Ovary (tissue), 9 donors: Measurements from ENCODE around the gene TSKS. TPM values are rescaled to one million over a fixed set of nuclear protein-coding genes. Genes with fewer than 3 reads are reported as not detected.

Experiments
- DNase-seq, 5 donors: peaks; one replicate each; pipeline ENCODE4 v3.0.0-alpha.2; 2019 to 2020
- H3K27ac ChIP-seq, 2 donors: fragments of 200-600 bp; one replicate each; pipeline versions ENCODE4 v1.5.1 to v1.8.0; 2019 to 2022
- H3K27me3 ChIP-seq: fragments of 200-600 bp; one replicate; pipeline ENCODE4 v1.8.0; 2022
- H3K36me3 ChIP-seq: fragments of 200-600 bp; sonication (generic); one replicate; pipeline ENCODE4 v1.5.1; 2019
- H3K4me1 ChIP-seq: one replicate; pipeline ENCODE4 v1.8.1; 2013; ENCODE audit warnings: mild to moderate bottlenecking, moderate library complexity; ENCODE audit not compliant: insufficient read depth
- H3K4me3 ChIP-seq: fragments of 200-600 bp; sonication (generic); one replicate; pipeline ENCODE4 v1.5.1; 2017
- H3K9me3 ChIP-seq, 2 donors: fragments of 200-600 bp in 1 of 2; sonication (generic) in 1 of 2; one replicate each; pipeline versions ENCODE4 v1.5.1 to v1.8.1; 2013 to 2019; ENCODE audit warnings: mild to moderate bottlenecking in 1 of 2, moderate library complexity in 1 of 2
- CTCF ChIP-seq, 3 donors: fragments of 450-650 bp in 2 of 3; fragments of 200-600 bp in 1 of 3; IDR thresholded peaks; one replicate each; pipeline versions ENCODE4 v1.5.1 to v1.8.0; 2016 to 2022; ENCODE audit warnings: antibody characterized with exemption in 3 of 3, mild to moderate bottlenecking in 1 of 3
- EP300 ChIP-seq: sonication (generic); formaldehyde crosslinking; IDR thresholded peaks from one replicate; pipeline ENCODE4 v1.6.1; 2017; ENCODE audit warnings: antibody characterized with exemption
- POLR2A ChIP-seq: fragments of 450-650 bp; IDR thresholded peaks from one replicate; pipeline ENCODE4 v1.6.1; 2017; ENCODE audit warnings: antibody characterized with exemption, mild to moderate bottlenecking, moderate library complexity
- WGBS, 3 donors: extraction: QIAGEN DNeasy Blood & Tissue Kit in 1 of 3; methylation state at CpG; one replicate each; pipeline versions ENCODE4 v1.1.5 to v1.1.7; 2013 to 2017; 5-methylcytosine and 5-hydroxymethylcytosine counted together
- intact Hi-C, 4 donors: fragments of 100-400 bp; cut with DNase I; formaldehyde crosslinking; loops; one replicate each; pipeline versions ENCODE4 v1.11.0 to v1.15.1; 2022 to 2023
- polyA plus RNA-seq, 2 donors: library from polyadenylated mRNA; stranded (reverse); fragments of 200-250 nt in 1 of 2; fragments of 350-450 nt in 1 of 2; fragmentation: Illumina TruSeq in 1 of 2; extraction: RNeasy Lipid Tissue Mini Kit (QIAGEN cat#74804) in 1 of 2; gene quantifications; one replicate each; pipeline ENCODE4 v1.2.3, GENCODE V29; 2013 to 2014
- total RNA-seq, 7 donors: library from RNA; depleted of rRNA in 2 of 7; stranded (reverse); fragments of >200 nt in 2 of 7; fragmentation: NEBNext Ultra II Directional in 3 of 7; extraction: Animal tissue kit (Norgen Biotek cat#: 25700) in 3 of 7; gene quantifications; one replicate each; pipeline versions ENCODE4 v1.1.0 to v1.2.4, GENCODE V29; 2016 to 2023
- donor health status: DM: no; HTN: no; CAD: no; lungs with moderate emphysema.
- donor health status: DM: no; HTN: no; CAD: no.
- donor health status: Bipolar disorder and iron deficiency.
- donor health status: DM: yes; HTN: yes; CAD: no.
- donor health status: DM: no; HTN: no; CAD: no.
- donor health status: DM: yes; HTN: yes; CAD: no.

The TSKS gene
- total and polyA plus RNA-seq, 9 donors = 0.15 to 0.71 (median 0.32) TPM; not detected in 4

- no peaks in the 10 kb centered on the region for H3K9me3 ChIP-seq
- TF ChIP-seq CTCF (IDR thresholded peaks at IDR 0.05) (no peak), EP300 (no peak), POLR2A (no peak)
- WGBS, 3 donors = 17 to 32% (median 28%) methylated on average over 1 of the region's 1 CpG
- H3K4me1 ChIP-seq = no peaks in the 10 kb centered on the region
- intact Hi-C loops = no loop called here
- no peak overlapping the region for H3K27ac ChIP-seq
- no peaks in the 10 kb centered on the region for H3K27me3 ChIP-seq
- no peak overlapping the region for H3K4me3 ChIP-seq
- no peak for DNase-seq
- H3K36me3 ChIP-seq = no peaks in the 10 kb centered on the region
These were observed 10.4 kb downstream of the TSKS start for GRCh38 chr19:49752701-49753100.

GRCh38 chr19:49749771-49750170 is 13.3 kb downstream of the TSKS start:
- intact Hi-C loops = loop anchor here in 1 of 4 donors (5.0 kb wide), 1 partner anchor 133 kb away; no protein-coding TSS in a partner anchor
- peaks cover 3% of the 10 kb centered on the region for H3K4me1 ChIP-seq
- DNase-seq = no peak
- H3K4me3 ChIP-seq = no peak overlapping the region
- no peaks in the 10 kb centered on the region for H3K9me3 ChIP-seq
- no peaks in the 10 kb centered on the region for H3K36me3 ChIP-seq
- TF ChIP-seq CTCF (IDR thresholded peaks at IDR 0.05) = no peak
- H3K27ac ChIP-seq = no peak overlapping the region
- no peaks in the 10 kb centered on the region for H3K27me3 ChIP-seq
- WGBS, 3 donors = 60 to 68% (median 67%) methylated on average over 1 of the region's 1 CpG

GRCh38 chr19:49749055-49749716 is 13.9 kb downstream of the TSKS start:
- H3K36me3 ChIP-seq = no peaks in the 10 kb centered on the region
- peaks cover 3% of the 10 kb centered on the region for H3K4me1 ChIP-seq
- no peak for TF ChIP-seq CTCF (IDR thresholded peaks at IDR 0.05)
- TF ChIP-seq POLR2A = no peak
- TF ChIP-seq EP300 = no peak
- H3K4me3 ChIP-seq = no peak overlapping the region
- no peak for DNase-seq
- H3K9me3 ChIP-seq = no peaks in the 10 kb centered on the region
- H3K27ac ChIP-seq = no peak overlapping the region
- intact Hi-C loops = loop anchor here in 1 of 4 donors (5.0 kb wide), 1 partner anchor 133 kb away; no protein-coding TSS in a partner anchor
- 81 to 86% (median 82%) methylated on average over 6 of the region's 6 CpGs for WGBS, 3 donors
- H3K27me3 ChIP-seq = no peaks in the 10 kb centered on the region

- 48 to 57% (median 53%) methylated on average over 51 to 52 of the region's 52 CpGs for WGBS, 3 donors
- Histone ChIP-seq H3K36me3 (no peaks in the 10 kb centered on the region), H3K4me1 (peaks cover 3% of the 10 kb centered on the region), H3K27ac (no peak overlapping the region), H3K27me3 (no peaks in the 10 kb centered on the region), H3K9me3 (no peaks in the 10 kb centered on the region), H3K4me3 (no peak overlapping the region)
- intact Hi-C loops = loop anchor here in 1 of 4 donors (5.0 kb wide), 1 partner anchor 136 kb away; no protein-coding TSS in a partner anchor
- no peak for TF ChIP-seq POLR2A
- no peak for TF ChIP-seq EP300
- no peak for TF ChIP-seq CTCF (IDR thresholded peaks at IDR 0.05)
- DNase-seq = peak; percentile 63 to 74 (median 73)
These were observed 16.7 kb downstream of the TSKS start for GRCh38 chr19:49746206-49746958.
